Hepatocyte (in vitro differentiated cells): ENCODE data around the gene BBS9. TPM values are rescaled to one million over a fixed set of nuclear protein-coding genes. Genes with fewer than 3 reads are reported as not detected.

Source experiments
- DNase-seq: peaks from one replicate; pipeline ENCODE4 v3.0.0-alpha.2; 2016; ENCODE audit warnings: low spot score
- H2AFZ ChIP-seq: fragments of 200-600 bp; sonication (generic); 2 replicates; pipeline ENCODE4 v1.6.0; 2016; ENCODE audit warnings: antibody characterized with exemption, mild to moderate bottlenecking
- H3K27ac ChIP-seq: fragments of 200-600 bp; sonication (generic); 2 replicates; pipeline ENCODE4 v1.5.1; 2016; ENCODE audit warnings: mild to moderate bottlenecking
- H3K27me3 ChIP-seq: fragments of 200-600 bp; sonication (generic); 2 replicates; pipeline ENCODE4 v1.6.1; 2016
- H3K36me3 ChIP-seq: fragments of 200-600 bp; sonication (generic); replicated peaks from 2 replicates; pipeline ENCODE4 v1.5.1; 2016; ENCODE audit warnings: low read depth; ENCODE audit not compliant: insufficient read depth
- H3K4me1 ChIP-seq: fragments of 200-600 bp; sonication (generic); 2 replicates; pipeline ENCODE4 v1.5.1; 2016; ENCODE audit warnings: mild to moderate bottlenecking, moderate library complexity; ENCODE audit not compliant: insufficient read depth
- H3K4me2 ChIP-seq: fragments of 200-600 bp; sonication (generic); 2 replicates; pipeline ENCODE4 v1.6.0; 2016
- H3K4me3 ChIP-seq: fragments of 200-600 bp; sonication (generic); 2 replicates; pipeline ENCODE4 v1.5.1; 2016; ENCODE audit warnings: mild to moderate bottlenecking
- H3K79me2 ChIP-seq: fragments of 200-600 bp; sonication (generic); 2 replicates; pipeline ENCODE4 v1.6.0; 2017; ENCODE audit warnings: mild to moderate bottlenecking
- H3K9me2 ChIP-seq: fragments of 200-600 bp; sonication (generic); replicated peaks from 2 replicates; pipeline ENCODE4 v1.6.0; 2017; ENCODE audit warnings: mild to moderate bottlenecking; ENCODE audit not compliant: insufficient read depth
- H3K9me3 ChIP-seq: fragments of 200-600 bp; sonication (generic); 2 replicates; pipeline ENCODE4 v1.5.1; 2016; ENCODE audit warnings: low read depth, mild to moderate bottlenecking
- H4K20me1 ChIP-seq: fragments of 200-600 bp; sonication (generic); 2 replicates; pipeline ENCODE4 v1.6.0; 2016; ENCODE audit warnings: mild to moderate bottlenecking; ENCODE audit not compliant: insufficient read depth, poor library complexity, severe bottlenecking
- EZH2 ChIP-seq: fragments of 200-600 bp; sonication (generic); IDR thresholded peaks from 2 replicates; pipeline ENCODE4 v1.6.1; 2016; ENCODE audit warnings: antibody characterized with exemption, mild to moderate bottlenecking, borderline replicate concordance
- EZH2phosphoT487 ChIP-seq: fragments of 200-600 bp; sonication (generic); IDR thresholded peaks from one replicate; pipeline ENCODE4 v1.6.1; 2018; ENCODE audit warnings: antibody characterized with exemption, mild to moderate bottlenecking, low read depth, moderate library complexity; ENCODE audit not compliant: unreplicated experiment, severe bottlenecking
- WGBS: methylation state at CpG from one replicate; pipeline ENCODE4 v1.1.6; 2016; ENCODE audit warnings: low lambda C conversion rate; ENCODE audit errors: missing lambda C conversion rate; 5-methylcytosine and 5-hydroxymethylcytosine counted together
- polyA plus RNA-seq: library from polyadenylated mRNA; unstranded; fragments of >200 nt; fragmentation: Nextera tagmentation; extraction: Ambion mirVana; gene quantifications from 2 replicates; pipeline ENCODE4 v1.2.1, GENCODE V29; 2016
- total RNA-seq: library from RNA; depleted of rRNA; stranded (reverse); fragments of >200 nt; gene quantifications from 2 replicates; pipeline ENCODE4 v1.2.3, GENCODE V29; 2014
- TF ChIP-seq, protein P1 (sequence below): fragments of 200-600 bp; sonication (generic); IDR thresholded peaks from 2 replicates; pipeline ENCODE4 v1.5.1; 2016; ENCODE audit warnings: antibody characterized with exemption, mild to moderate bottlenecking; ENCODE audit not compliant: poor library complexity

BBS9 gene
- total and polyA plus RNA-seq, 2 experiments from 2014 or later = 10.1 to 12.3 TPM

DNA sequence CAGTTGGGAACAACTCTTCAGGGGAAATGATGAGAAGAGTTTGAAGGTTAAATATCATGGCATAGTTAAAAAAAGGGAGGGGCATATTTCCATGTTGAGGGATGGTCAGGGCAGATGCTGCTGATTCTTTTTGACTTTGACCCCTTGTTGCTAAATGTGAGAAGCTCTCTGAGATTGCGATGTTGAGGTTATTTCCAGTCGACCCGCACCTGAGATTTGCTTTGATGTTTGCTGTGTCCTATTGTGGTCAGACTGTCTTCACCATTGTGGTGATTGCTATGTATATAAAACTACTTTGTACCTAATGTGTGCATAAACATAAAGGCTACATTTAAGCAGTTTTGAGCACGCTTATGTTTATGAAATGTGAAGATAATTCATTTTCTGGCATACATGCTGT lies 90.9 kb downstream of the BBS9 start:
- TF ChIP-seq EZH2 (no peak), EZH2phosphoT487 (no peak)
- TF ChIP-seq, protein P1, sequence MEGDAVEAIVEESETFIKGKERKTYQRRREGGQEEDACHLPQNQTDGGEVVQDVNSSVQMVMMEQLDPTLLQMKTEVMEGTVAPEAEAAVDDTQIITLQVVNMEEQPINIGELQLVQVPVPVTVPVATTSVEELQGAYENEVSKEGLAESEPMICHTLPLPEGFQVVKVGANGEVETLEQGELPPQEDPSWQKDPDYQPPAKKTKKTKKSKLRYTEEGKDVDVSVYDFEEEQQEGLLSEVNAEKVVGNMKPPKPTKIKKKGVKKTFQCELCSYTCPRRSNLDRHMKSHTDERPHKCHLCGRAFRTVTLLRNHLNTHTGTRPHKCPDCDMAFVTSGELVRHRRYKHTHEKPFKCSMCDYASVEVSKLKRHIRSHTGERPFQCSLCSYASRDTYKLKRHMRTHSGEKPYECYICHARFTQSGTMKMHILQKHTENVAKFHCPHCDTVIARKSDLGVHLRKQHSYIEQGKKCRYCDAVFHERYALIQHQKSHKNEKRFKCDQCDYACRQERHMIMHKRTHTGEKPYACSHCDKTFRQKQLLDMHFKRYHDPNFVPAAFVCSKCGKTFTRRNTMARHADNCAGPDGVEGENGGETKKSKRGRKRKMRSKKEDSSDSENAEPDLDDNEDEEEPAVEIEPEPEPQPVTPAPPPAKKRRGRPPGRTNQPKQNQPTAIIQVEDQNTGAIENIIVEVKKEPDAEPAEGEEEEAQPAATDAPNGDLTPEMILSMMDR = no peak
- no peaks in the 10 kb centered on the region for H3K36me3 ChIP-seq
- no peaks in the 10 kb centered on the region for H3K9me3 ChIP-seq
- H3K4me1 ChIP-seq = no peaks in the 10 kb centered on the region
- no peaks in the 10 kb centered on the region for H3K79me2 ChIP-seq
- no peaks in the 10 kb centered on the region for H3K9me2 ChIP-seq
- no peak overlapping the region for H3K4me3 ChIP-seq
- 93% methylated on average over 4 of the region's 4 CpGs for WGBS
- H2AFZ ChIP-seq = no peak overlapping the region
- DNase-seq = no peak
- H3K27me3 ChIP-seq = no peaks in the 10 kb centered on the region
- H3K4me2 ChIP-seq = no peak overlapping the region
- H4K20me1 ChIP-seq = no peaks in the 10 kb centered on the region
- H3K27ac ChIP-seq = no peak overlapping the region

DNA sequence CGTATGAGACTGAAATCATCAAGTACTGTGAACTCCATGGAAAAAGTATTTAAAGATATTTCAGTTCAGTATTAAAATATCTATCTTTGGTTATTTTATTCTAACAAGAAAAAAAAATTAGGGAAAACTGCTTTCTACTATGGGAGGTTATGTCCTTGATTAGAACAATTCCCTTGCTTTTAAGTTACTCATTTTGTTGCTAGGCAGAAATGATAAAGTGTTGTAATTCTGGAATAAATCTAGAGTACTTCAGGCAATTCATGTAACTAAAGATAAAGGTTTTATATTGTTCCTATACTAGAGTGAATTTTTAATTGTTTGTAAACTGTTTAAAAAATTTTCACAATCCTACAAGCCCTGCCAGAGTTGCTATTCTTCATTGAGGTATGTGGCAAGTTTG lies 92.0 kb downstream of the BBS9 start:
- Histone ChIP-seq H3K4me1 (no peaks in the 10 kb centered on the region), H3K9me2 (no peaks in the 10 kb centered on the region), H3K4me3 (no peak overlapping the region), H3K27me3 (no peaks in the 10 kb centered on the region), H2AFZ (no peak overlapping the region), H3K27ac (no peak overlapping the region), H3K36me3 (no peaks in the 10 kb centered on the region), H3K4me2 (no peak overlapping the region), H3K79me2 (no peaks in the 10 kb centered on the region), H3K9me3 (no peaks in the 10 kb centered on the region), H4K20me1 (no peaks in the 10 kb centered on the region)
- no peak for DNase-seq
- no peak for TF ChIP-seq EZH2
- TF ChIP-seq, protein P1 = no peak
- no peak for TF ChIP-seq EZH2phosphoT487
- WGBS = 98% methylated on average over 1 of the region's 1 CpG

DNA sequence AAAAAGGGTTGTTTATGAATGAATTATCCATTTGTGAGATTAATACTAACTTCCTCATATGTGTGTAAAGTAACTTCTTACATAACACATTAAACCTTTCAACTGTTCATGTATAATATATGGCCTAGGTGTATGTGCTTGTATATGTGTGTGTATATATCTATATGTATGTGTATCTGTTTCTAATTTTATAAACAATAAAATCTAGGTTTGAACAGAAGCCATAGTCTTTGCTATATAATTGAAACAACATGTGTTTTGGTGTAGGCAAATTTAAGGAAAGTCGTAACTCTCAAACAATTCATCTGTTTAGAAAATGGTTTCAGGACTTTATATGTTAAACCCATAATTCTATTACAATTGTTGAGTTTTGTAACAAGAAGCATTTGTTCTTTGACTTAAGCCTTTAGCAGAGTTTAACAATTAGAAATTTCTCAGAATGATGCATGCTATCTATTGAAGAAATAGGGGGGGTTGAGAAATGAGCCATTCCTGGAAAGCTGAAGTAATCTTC lies 103.3 kb downstream of the BBS9 start:
- no peak for DNase-seq
- Histone ChIP-seq H3K4me1 (no peaks in the 10 kb centered on the region), H3K9me3 (no peaks in the 10 kb centered on the region), H3K4me2 (no peak overlapping the region), H3K27ac (no peak overlapping the region), H3K9me2 (no peaks in the 10 kb centered on the region), H3K4me3 (no peak overlapping the region), H4K20me1 (no peaks in the 10 kb centered on the region), H3K27me3 (no peaks in the 10 kb centered on the region), H3K79me2 (no peaks in the 10 kb centered on the region), H3K36me3 (no peaks in the 10 kb centered on the region), H2AFZ (no peak overlapping the region)
- 60% methylated on average over 1 of the region's 1 CpG for WGBS
- no peak for TF ChIP-seq EZH2
- TF ChIP-seq, protein P1 = no peak

DNA sequence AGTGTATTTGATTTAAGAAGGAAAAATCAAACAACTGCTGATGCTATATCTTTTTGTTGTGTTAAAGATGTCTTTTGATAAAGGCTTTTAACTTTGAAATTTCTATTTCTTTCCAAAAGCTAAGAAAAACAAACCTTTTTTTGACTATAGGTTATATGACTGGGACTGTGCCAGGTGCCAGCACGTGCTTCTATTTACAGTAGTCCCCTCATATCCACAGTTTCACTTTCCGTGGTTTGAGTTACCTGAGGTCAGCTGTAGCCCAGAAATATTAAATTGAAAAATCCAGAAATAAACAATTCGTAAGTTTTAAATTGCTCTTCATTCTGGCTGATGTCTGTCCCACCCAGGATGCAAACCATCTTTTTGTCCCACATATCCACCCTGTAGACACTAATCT lies 104.3 kb downstream of the BBS9 start:
- WGBS = 57% methylated on average over 3 of the region's 3 CpGs
- Histone ChIP-seq H3K4me3 (no peak overlapping the region), H4K20me1 (no peaks in the 10 kb centered on the region), H3K36me3 (no peaks in the 10 kb centered on the region), H3K9me3 (no peaks in the 10 kb centered on the region), H3K4me1 (no peaks in the 10 kb centered on the region), H3K79me2 (no peaks in the 10 kb centered on the region), H3K9me2 (no peaks in the 10 kb centered on the region), H3K4me2 (no peak overlapping the region), H3K27ac (no peak overlapping the region), H3K27me3 (no peaks in the 10 kb centered on the region), H2AFZ (no peak overlapping the region)
- TF ChIP-seq EZH2phosphoT487 = no peak
- TF ChIP-seq, protein P1 = no peak
- no peak for TF ChIP-seq EZH2
- DNase-seq = no peak
